HL-60/S4 (cell line): ENCODE measurements around the gene PMFBP1.

Experiments used
- in situ Hi-C: fragments of 300-500 bp; cut with MboI; formaldehyde crosslinking; loops from 2 replicates; pipeline ENCODE4 v1.14.3; 2022; ENCODE audit warnings: low sequenced_read_pairs

PMFBP1 gene

GRCh38 chr16:72134507-72134906 lies 37.4 kb downstream of the PMFBP1 start:
- in situ Hi-C loops: no loop called here

- in situ Hi-C loops: no loop called here
Observed at GRCh38 chr16:72132726-72133125, 39.2 kb downstream of the PMFBP1 start.

- in situ Hi-C loops: no loop called here
Observed at GRCh38 chr16:72131036-72131435, 40.9 kb downstream of the PMFBP1 start.

GRCh38 chr16:72129976-72130656 lies 41.8 kb downstream of the PMFBP1 start:
- in situ Hi-C loops: loop anchor here (10.0 kb wide), 1 partner anchor 345 kb away; no protein-coding TSS in a partner anchor

- in situ Hi-C loops: loop anchor here (10.0 kb wide), 1 partner anchor 346 kb away; no protein-coding TSS in a partner anchor
Observed at GRCh38 chr16:72128701-72129100, 43.3 kb downstream of the PMFBP1 start.

- in situ Hi-C loops: loop anchor here (10.0 kb wide), 1 partner anchor 348 kb away; no protein-coding TSS in a partner anchor
Observed at GRCh38 chr16:72126429-72126765, 45.6 kb downstream of the PMFBP1 start.

- in situ Hi-C loops: loop anchor here (10.0 kb wide), 1 partner anchor 349 kb away; no protein-coding TSS in a partner anchor
Observed at GRCh38 chr16:72125635-72126428, 46.1 kb downstream of the PMFBP1 start.

- in situ Hi-C loops: loop anchor here (10.0 kb wide), 1 partner anchor 350 kb away; no protein-coding TSS in a partner anchor
Observed at GRCh38 chr16:72124761-72125634, 47.0 kb downstream of the PMFBP1 start.

GRCh38 chr16:72124148-72124547 lies 47.8 kb downstream of the PMFBP1 start:
- in situ Hi-C loops: loop anchor here (10.0 kb wide), 1 partner anchor 351 kb away; no protein-coding TSS in a partner anchor

GRCh38 chr16:72123426-72123825 lies 48.5 kb downstream of the PMFBP1 start:
- in situ Hi-C loops: loop anchor here (10.0 kb wide), 1 partner anchor 351 kb away; no protein-coding TSS in a partner anchor

- in situ Hi-C loops: loop anchor here (10.0 kb wide), 1 partner anchor 352 kb away; no protein-coding TSS in a partner anchor
Observed at GRCh38 chr16:72122916-72123315, 49.0 kb downstream of the PMFBP1 start.

GRCh38 chr16:72122308-72122707 lies 49.6 kb downstream of the PMFBP1 start:
- in situ Hi-C loops: loop anchor here (10.0 kb wide), 1 partner anchor 352 kb away; no protein-coding TSS in a partner anchor

GRCh38 chr16:72120026-72120425 lies 51.9 kb downstream of the PMFBP1 start:
- in situ Hi-C loops: loop anchor here (10.0 kb wide), 1 partner anchor 355 kb away; no protein-coding TSS in a partner anchor

GRCh38 chr16:72113616-72113945 lies 58.4 kb downstream of the PMFBP1 start:
- in situ Hi-C loops: no loop called here

- in situ Hi-C loops: no loop called here
Observed at GRCh38 chr16:72112906-72113615, 58.9 kb downstream of the PMFBP1 start.

- in situ Hi-C loops: no loop called here
Observed at GRCh38 chr16:72112452-72112792, 59.5 kb downstream of the PMFBP1 start.

- in situ Hi-C loops: no loop called here
Observed at GRCh38 chr16:72111657-72112451, 60.1 kb downstream of the PMFBP1 start.

GRCh38 chr16:72110662-72111615 lies 61.0 kb downstream of the PMFBP1 start:
- in situ Hi-C loops: no loop called here
